Common myeloid progenitor, CD34-positive (primary cell): Measurements from ENCODE around the gene ULK4.
"Not testable (repeated sequence)": the region's sequence is repeated elsewhere in the genome, so short reads cannot be mapped to it uniquely, and the experiment has no call there.

Experiments
- CTCF ChIA-PET: fragments of 350-600 bp; sonication (Branson Sonifier 250); formaldehyde crosslinking; loops from one replicate; lab custom pipeline; 2021; ENCODE audit warnings: antibody characterized with exemption; lab: Charles Lee
- POLR2A ChIA-PET: fragments of 350-600 bp; sonication (Branson Sonifier 250); formaldehyde crosslinking; loops from one replicate; lab custom pipeline; 2021; ENCODE audit warnings: antibody characterized with exemption; lab: Charles Lee
- DNase-seq, 3 donors: peaks; one replicate each; pipeline versions ENCODE4 v3.0.0 to v3.0.0-alpha.2; 2013
- H3K27ac ChIP-seq, 2 experiments: 1 replicate in 1 of 2; 2 replicates in 1 of 2; pipeline ENCODE4 v1.7.0; 2013; ENCODE audit warnings: inconsistent platforms in 2 of 2, low read length in 2 of 2, mild to moderate bottlenecking in 2 of 2, low read depth in 1 of 2, moderate library complexity in 1 of 2; ENCODE audit not compliant: severe bottlenecking in 2 of 2, insufficient read depth in 1 of 2, poor library complexity in 1 of 2
- H3K27me3 ChIP-seq, 5 experiments: replicated peaks in 2 of 5; 1 replicate in 3 of 5; 2 replicates in 2 of 5; pipeline versions ENCODE4 v1.6.1 to v1.7.0; 2013; ENCODE audit warnings: low read length in 4 of 5, mild to moderate bottlenecking in 2 of 5, moderate library complexity in 2 of 5, inconsistent platforms in 1 of 5; ENCODE audit not compliant: insufficient read depth in 5 of 5, control insufficient read depth in 4 of 5
- H3K36me3 ChIP-seq, 4 experiments: 1 replicate in 2 of 4; 2 replicates in 2 of 4; pipeline versions ENCODE4 v1.6.1 to v1.7.0; 2013; ENCODE audit warnings: low read length in 3 of 4, control low read depth in 1 of 4, mild to moderate bottlenecking in 1 of 4; ENCODE audit not compliant: control insufficient read depth in 4 of 4, insufficient read depth in 4 of 4
- H3K4me1 ChIP-seq, 4 experiments: 1 replicate in 3 of 4; 2 replicates in 1 of 4; pipeline versions ENCODE4 v1.6.1 to v1.7.1; 2013; ENCODE audit warnings: low read length in 3 of 4, mild to moderate bottlenecking in 3 of 4, control low read depth in 1 of 4, inconsistent platforms in 1 of 4, moderate library complexity in 1 of 4; ENCODE audit not compliant: control insufficient read depth in 4 of 4, insufficient read depth in 4 of 4; ENCODE audit errors: control extremely low read depth in 1 of 4
- H3K4me3 ChIP-seq, 7 experiments: 1 replicate in 4 of 7; 2 replicates in 3 of 7; pipeline versions ENCODE4 v1.5.1 to v1.7.0; 2013; ENCODE audit warnings: mild to moderate bottlenecking in 7 of 7, low read length in 6 of 7, moderate library complexity in 6 of 7, inconsistent platforms in 2 of 7, low read depth in 2 of 7, control low read depth in 1 of 7; ENCODE audit not compliant: insufficient read depth in 4 of 7, control insufficient read depth in 1 of 7; ENCODE audit errors: extremely low read depth in 1 of 7
- H3K9me3 ChIP-seq, 5 experiments: 1 replicate in 4 of 5; 2 replicates in 1 of 5; pipeline versions ENCODE4 v1.6.1 to v1.7.1; 2013; ENCODE audit warnings: low read length in 4 of 5, mild to moderate bottlenecking in 2 of 5, inconsistent platforms in 1 of 5, low read depth in 1 of 5, moderate library complexity in 1 of 5; ENCODE audit not compliant: control insufficient read depth in 4 of 5, insufficient read depth in 2 of 5; ENCODE audit errors: control extremely low read depth in 1 of 5
- WGBS: methylation state at CpG from one replicate; pipeline ENCODE4 v1.1.5; 2013; ENCODE audit not compliant: insufficient coverage; 5-methylcytosine and 5-hydroxymethylcytosine counted together

Gene ULK4

GRCh38 chr3:41450416-41451231 is 511.3 kb downstream of the ULK4 start:
- WGBS: 100% methylated on average over 1 of the region's 4 CpGs

GRCh38 chr3:41448396-41448795 is 513.5 kb downstream of the ULK4 start:
- CTCF ChIA-PET: no interaction called here
- no peaks in the 10 kb centered on the region for H3K27me3 ChIP-seq
- POLR2A ChIA-PET: no interaction called here
- no peak overlapping the region for H3K27ac ChIP-seq
- WGBS: 94% methylated on average over 4 of the region's 4 CpGs
- no peak for DNase-seq
- H3K4me3 ChIP-seq: no peak overlapping the region
- H3K4me1 ChIP-seq: no peaks in the 10 kb centered on the region
- H3K36me3 ChIP-seq: peaks cover 0 to 2% (median 0%) of the 10 kb centered on the region in 4 experiments
- H3K9me3 ChIP-seq: no peaks in the 10 kb centered on the region

More at GRCh38 chr3:41450416-41451231, 511.3 kb downstream of the ULK4 start:
- no peaks in the 10 kb centered on the region for H3K27me3 ChIP-seq
- DNase-seq: no peak
- H3K9me3 ChIP-seq: no peaks in the 10 kb centered on the region
- no peaks in the 10 kb centered on the region for H3K4me1 ChIP-seq
- no peak overlapping the region for H3K27ac ChIP-seq
- H3K36me3 ChIP-seq: peaks cover 0 to 2% (median under 1%) of the 10 kb centered on the region in 4 experiments
- H3K4me3 ChIP-seq: no peak overlapping the region
- CTCF ChIA-PET: no interaction called here
- POLR2A ChIA-PET: no interaction called here

- peaks cover 0 to 2% (median 0%) of the 10 kb centered on the region in 4 experiments for H3K36me3 ChIP-seq
- no peaks in the 10 kb centered on the region for H3K9me3 ChIP-seq
- H3K27ac ChIP-seq: no peak overlapping the region
- ChIA-PET POLR2A (no interaction called here), CTCF (no interaction called here)
- no peak overlapping the region for H3K4me3 ChIP-seq
- no peak for DNase-seq
- WGBS: 100% methylated on average over 2 of the region's 4 CpGs
- H3K27me3 ChIP-seq: no peaks in the 10 kb centered on the region
- H3K4me1 ChIP-seq: no peaks in the 10 kb centered on the region
Observed at GRCh38 chr3:41447701-41448100, 514.2 kb downstream of the ULK4 start.

- POLR2A ChIA-PET, H3K27me3 ChIP-seq, H3K36me3 ChIP-seq, H3K27ac ChIP-seq, CTCF ChIA-PET, H3K4me3 ChIP-seq, DNase-seq, H3K4me1 ChIP-seq, H3K9me3 ChIP-seq: not testable (repeated sequence)
- WGBS: 93% methylated on average over 2 of the region's 3 CpGs
Observed at GRCh38 chr3:41446316-41446715, 515.6 kb downstream of the ULK4 start.

GRCh38 chr3:41441568-41441967 is 520.3 kb downstream of the ULK4 start:
- Histone ChIP-seq H3K9me3 (peaks cover 0 to 2% (median 0%) of the 10 kb centered on the region in 5 experiments), H3K4me3 (no peak overlapping the region), H3K27ac (no peak overlapping the region), H3K27me3 (no peaks in the 10 kb centered on the region), H3K4me1 (no peaks in the 10 kb centered on the region), H3K36me3 (no peaks in the 10 kb centered on the region)
- 100% methylated on average over 1 of the region's 4 CpGs for WGBS
- POLR2A ChIA-PET: no interaction called here
- CTCF ChIA-PET: no interaction called here
- DNase-seq: no peak

GRCh38 chr3:41441139-41441538 is 520.8 kb downstream of the ULK4 start:
- H3K27me3 ChIP-seq: no peaks in the 10 kb centered on the region
- ChIA-PET CTCF (no interaction called here), POLR2A (no interaction called here)
- no CpG with 5 or more reads among the region's 2 CpGs for WGBS
- no peaks in the 10 kb centered on the region for H3K36me3 ChIP-seq
- no peak overlapping the region for H3K4me3 ChIP-seq
- no peaks in the 10 kb centered on the region for H3K4me1 ChIP-seq
- H3K9me3 ChIP-seq: peaks cover 0 to 2% (median 0%) of the 10 kb centered on the region in 5 experiments
- no peak overlapping the region for H3K27ac ChIP-seq
- no peak for DNase-seq

- H3K9me3 ChIP-seq: peaks cover 0 to 2% (median 0%) of the 10 kb centered on the region in 5 experiments
- H3K27ac ChIP-seq: no peak overlapping the region
- ChIA-PET POLR2A (no interaction called here), CTCF (interaction anchor here (0.6 kb wide), 1 partner anchor 36 kb away, joined by 3 read pairs; no protein-coding TSS in a partner anchor)
- no peaks in the 10 kb centered on the region for H3K4me1 ChIP-seq
- H3K4me3 ChIP-seq: no peak overlapping the region
- no peak for DNase-seq
- 100% methylated on average over 1 of the region's 1 CpG for WGBS
- no peaks in the 10 kb centered on the region for H3K36me3 ChIP-seq
- H3K27me3 ChIP-seq: no peaks in the 10 kb centered on the region
Observed at GRCh38 chr3:41436983-41437382, 524.9 kb downstream of the ULK4 start.
